Measurements from ENCODE around the gene MCTP1.

- no peak for TF ChIP-seq GATA2 (IDR thresholded peaks at IDR 0.05; ENCODE audit: low read depth, low read length)
- no peak for TF ChIP-seq GATA3 (IDR thresholded peaks at IDR 0.05; ENCODE audit: low read depth, low read length)
These were observed 257.1 kb downstream of the MCTP1 start for GRCh38 chr5:95027775-95028174.
